H1 (cell line): Measurements from ENCODE around the gene SYDE2. TPM values are rescaled to one million over a fixed set of nuclear protein-coding genes. Genes with fewer than 3 reads are reported as not detected.

Experiments
- CEBPB ChIP-seq: IDR thresholded peaks from 2 replicates; pipeline ENCODE4 v1.6.1; 2012; ENCODE audit warnings: low read depth, low read length
- CHD7 ChIP-seq: fragments of 300-600 bp; sonication (generic); IDR thresholded peaks from 2 replicates; pipeline ENCODE4 v1.7.1; 2012; ENCODE audit warnings: low read length, moderate library complexity, mild to moderate bottlenecking, inconsistent platforms; ENCODE audit not compliant: insufficient replicate concordance
- CREB1 ChIP-seq: IDR thresholded peaks from 2 replicates; pipeline ENCODE4 v1.6.1; 2012; ENCODE audit warnings: inconsistent platforms
- GABPA ChIP-seq: IDR thresholded peaks from 2 replicates; pipeline ENCODE4 v1.6.1; 2011; ENCODE audit warnings: mild to moderate bottlenecking, low read length, moderate library complexity, borderline replicate concordance; ENCODE audit not compliant: insufficient read depth
- JUND ChIP-seq: IDR thresholded peaks from 2 replicates; pipeline ENCODE4 v1.6.1; 2011; ENCODE audit warnings: mild to moderate bottlenecking, improper control_type of control experiment, low read length
- POLR2AphosphoS5 ChIP-seq: IDR thresholded peaks from 2 replicates; pipeline ENCODE4 v1.6.1; 2011; ENCODE audit warnings: low read depth, low read length
- RAD21 ChIP-seq, 2 experiments: IDR thresholded peaks in 1 of 2; conservative IDR thresholded peaks in 1 of 2; 2 replicates each; pipeline ENCODE4 v1.6.1; 2011; ENCODE audit warnings: low read depth in 2 of 2, low read length in 2 of 2, improper control_type of control experiment in 1 of 2, inconsistent platforms in 1 of 2, mild to moderate bottlenecking in 1 of 2, moderate library complexity in 1 of 2
- RBBP5 ChIP-seq: IDR thresholded peaks from 2 replicates; pipeline ENCODE4 v1.7.1; 2012; ENCODE audit warnings: low read depth, mild to moderate bottlenecking, inconsistent platforms, low read length, moderate library complexity, borderline replicate concordance
- RFX5 ChIP-seq: IDR thresholded peaks from 2 replicates; pipeline ENCODE4 v1.6.1; 2011; ENCODE audit warnings: low read depth, low read length, improper control_type of control experiment, borderline replicate concordance
- TEAD4 ChIP-seq: IDR thresholded peaks from 2 replicates; pipeline ENCODE4 v1.6.1; 2012; ENCODE audit warnings: low read depth, low read length, inconsistent platforms, mixed read lengths
- ZNF274 ChIP-seq: IDR thresholded peaks from 2 replicates; pipeline ENCODE4 v1.7.0; 2012; ENCODE audit warnings: low read length, borderline replicate concordance; ENCODE audit errors: extremely low read depth
- polyA plus RNA-seq, 7 experiments: library from polyadenylated mRNA; depleted of rRNA in 3 of 7; stranded (reverse) in 5 of 7; unstranded in 2 of 7; fragments of >200 nt in 5 of 7; fragments of 200-250 nt in 2 of 7; gene quantifications; 1 replicate in 5 of 7; 2 replicates in 1 of 7; 4 replicates in 1 of 7; pipeline versions ENCODE4 v1.2.1 to v1.2.3, GENCODE V29; 2011 to 2013; ENCODE audit warnings: missing spikeins in 2 of 7, mixed read lengths in 2 of 7
- total RNA-seq: library from RNA; stranded (reverse); fragmentation: NEBNext Ultra II Directional; extraction: Animal tissue kit (Norgen Biotek cat#: 25700); gene quantifications from 2 replicates; pipeline ENCODE4 v1.2.1, GENCODE V29; 2021
- TF ChIP-seq, protein P1 (sequence below): IDR thresholded peaks from 2 replicates; pipeline ENCODE4 v1.6.1; 2011; ENCODE audit warnings: low read depth, mild to moderate bottlenecking, low read length; ENCODE audit not compliant: insufficient read depth

Gene SYDE2
- total and polyA plus RNA-seq, 2 of the 8 experiments (the other 6 are each of a cell fraction or from before 2014, with no cell fraction given): 1.6 to 14.6 TPM

GRCh38 chr1:85245891-85246290 lies 45.1 kb upstream of the SYDE2 start (continued):
- TF ChIP-seq CHD7: no peak
- no peak for TF ChIP-seq CREB1
- TF ChIP-seq, protein P1, sequence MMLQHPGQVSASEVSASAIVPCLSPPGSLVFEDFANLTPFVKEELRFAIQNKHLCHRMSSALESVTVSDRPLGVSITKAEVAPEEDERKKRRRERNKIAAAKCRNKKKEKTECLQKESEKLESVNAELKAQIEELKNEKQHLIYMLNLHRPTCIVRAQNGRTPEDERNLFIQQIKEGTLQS: no peak
- no peak for TF ChIP-seq ZNF274
- no peak for TF ChIP-seq RFX5
- no peak for TF ChIP-seq TEAD4
- no peak for TF ChIP-seq RBBP5
- no peak for TF ChIP-seq RAD21 (IDR thresholded peaks at IDR 0.05 in 1 of 2, conservative IDR thresholded peaks at IDR 0.05 in 1 of 2; ENCODE audit: low read depth in 2 of 2, low read length in 2 of 2)
- no peak for TF ChIP-seq JUND
- no peak for TF ChIP-seq GABPA
- no peak for TF ChIP-seq POLR2AphosphoS5
- TF ChIP-seq CEBPB: no peak
